ENCODE measurements around the gene GRM2.
"Not testable (repeated sequence)": the region's sequence is repeated elsewhere in the genome, so short reads cannot be mapped to it uniquely, and the experiment has no call there.

The GRM2 gene

GRCh38 chr3:51729042-51729633 is 22.3 kb downstream of the GRM2 start:
- DNase-seq, result no peak

- DNase-seq, result no peak
Measured at GRCh38 chr3:51733859-51734571, 27.1 kb downstream of the GRM2 start.

- DNase-seq, result no peak
Measured at GRCh38 chr3:51734572-51734907, 27.7 kb downstream of the GRM2 start.

GRCh38 chr3:51735039-51735438 is 28.2 kb downstream of the GRM2 start:
- DNase-seq, result no peak

- no peak for DNase-seq
Measured at GRCh38 chr3:51735950-51736349, 29.1 kb downstream of the GRM2 start.

- no peak for DNase-seq
Measured at GRCh38 chr3:51739110-51739509, 32.2 kb downstream of the GRM2 start.

- not testable (repeated sequence) for DNase-seq
Measured at GRCh38 chr3:51742320-51742719, 35.5 kb downstream of the GRM2 start.

GRCh38 chr3:51742978-51743377 is 36.1 kb downstream of the GRM2 start:
- not testable (repeated sequence) for DNase-seq

- DNase-seq, result no peak
Measured at GRCh38 chr3:51747840-51748239, 41.0 kb downstream of the GRM2 start.

- no peak for DNase-seq
Measured at GRCh38 chr3:51748327-51748726, 41.5 kb downstream of the GRM2 start.

- no peak for DNase-seq
Measured at GRCh38 chr3:51750878-51751277, 44.0 kb downstream of the GRM2 start.

GRCh38 chr3:51751287-51751686 is 44.4 kb downstream of the GRM2 start:
- DNase-seq, result no peak

GRCh38 chr3:51753763-51754750 is 47.2 kb downstream of the GRM2 start:
- not testable (repeated sequence) for DNase-seq

- DNase-seq, result no peak
Measured at GRCh38 chr3:51759203-51759602, 52.3 kb downstream of the GRM2 start.
